HCT116 (cell line): ENCODE data around the gene RGSL1. TPM values are rescaled to one million over a fixed set of nuclear protein-coding genes. Genes with fewer than 3 reads are reported as not detected.

Experiments used
- ATAC-seq: fragments of 200-7000 bp; cut with Tn5 transposase; 2 replicates; pipeline ENCODE4 v1.9.1; 2020; ENCODE audit warnings: mild to moderate bottlenecking, moderate library complexity
- BruUV-seq: library from RNA; stranded (reverse); fragments of 400-500 nt; replicated peaks from 2 replicates; lab custom pipeline; 2021; lab: Mats Ljungman, UMichigan
- CTCF ChIA-PET: fragments of 300-600 bp; sonication (Branson Sonifier 250); formaldehyde crosslinking; loops from one replicate; lab custom pipeline; 2021; ENCODE audit warnings: antibody characterized with exemption; lab: Charles Lee
- POLR2A ChIA-PET: fragments of 300-600, 350-600 bp; sonication (Branson Sonifier 250); formaldehyde crosslinking; loops from one replicate; lab custom pipeline; 2021; ENCODE audit warnings: antibody characterized with exemption; lab: Charles Lee
- RAD21 ChIA-PET, 2 experiments: fragments of 300-600 bp; sonication (Branson Sonifier 250); formaldehyde crosslinking; loops; one replicate each; lab custom pipeline; 2023; ENCODE audit warnings: low total read pairs in 2 of 2; ENCODE audit not compliant: uncharacterized antibody in 2 of 2, unreplicated experiment in 2 of 2, low non-redundant PET in 1 of 2; lab: Charles Lee
- DNase-seq: peaks from one replicate; pipeline ENCODE4 v3.0.0-alpha.2; 2010; ENCODE audit warnings: low read depth, low spot score
- H2AFZ ChIP-seq: fragments of 200-600 bp; shearing (Covaris generic), sonication (generic); 2 replicates; pipeline ENCODE4 v1.6.1; 2017; ENCODE audit warnings: low read depth, mixed run types, mixed read lengths, antibody characterized with exemption, low read length; ENCODE audit not compliant: poor library complexity, severe bottlenecking
- H3K27ac ChIP-seq: 2 replicates; pipeline ENCODE4 v1.5.1; 2012; ENCODE audit warnings: low read depth, low read length
- H3K27me3 ChIP-seq: fragments of 200-600 bp; sonication (generic); 2 replicates; pipeline ENCODE4 v1.6.1; 2016; ENCODE audit warnings: mixed run types, low read length, mixed read lengths; ENCODE audit not compliant: insufficient read depth
- H3K36me3 ChIP-seq, 2 experiments: fragments of 200-500 bp in 1 of 2; fragments of 200-600 bp in 1 of 2; sonication (Bioruptor generic) in 1 of 2; sonication (generic) in 1 of 2; 2 replicates each; pipeline versions ENCODE4 v1.5.1 to v1.6.1; 2014 to 2016; ENCODE audit warnings: low read length in 2 of 2, inconsistent platforms in 1 of 2, mixed read lengths in 1 of 2, mixed run types in 1 of 2; ENCODE audit not compliant: insufficient read depth in 2 of 2, control insufficient read depth in 1 of 2
- H3K4me1 ChIP-seq, 2 experiments: fragments of 200-600 bp in 1 of 2; sonication (generic) in 1 of 2; 2 replicates each; pipeline versions ENCODE4 v1.5.1 to v1.6.1; 2012 to 2017; ENCODE audit warnings: low read length in 2 of 2, inconsistent platforms in 1 of 2, mild to moderate bottlenecking in 1 of 2, mixed read lengths in 1 of 2, mixed run types in 1 of 2, moderate library complexity in 1 of 2; ENCODE audit not compliant: insufficient read depth in 2 of 2, control insufficient read depth in 1 of 2
- H3K4me2 ChIP-seq: fragments of 200-600 bp; sonication (generic); 2 replicates; pipeline ENCODE4 v1.6.1; 2017; ENCODE audit warnings: mixed run types, low read length, mixed read lengths
- H3K4me3 ChIP-seq, 2 experiments: fragments of 200-600 bp in 1 of 2; sonication (generic) in 1 of 2; replicated peaks in 1 of 2; 2 replicates each; pipeline ENCODE4 v1.5.1; 2011 to 2016; ENCODE audit warnings: low read length in 2 of 2, control low read depth in 1 of 2, low read depth in 1 of 2, mild to moderate bottlenecking in 1 of 2, mixed read lengths in 1 of 2, mixed run types in 1 of 2
- H3K79me2 ChIP-seq: fragments of 200-600 bp; sonication (generic); 2 replicates; pipeline ENCODE4 v1.6.1; 2017; ENCODE audit warnings: mild to moderate bottlenecking, mixed run types, low read length, moderate library complexity, mixed read lengths; ENCODE audit not compliant: insufficient read depth
- H3K9ac ChIP-seq: fragments of 200-600 bp; sonication (generic); 2 replicates; pipeline ENCODE4 v1.6.1; 2016; ENCODE audit warnings: low read length, mixed read lengths
- H3K9me2 ChIP-seq: fragments of 200-600 bp; sonication (generic), shearing (Covaris generic); 2 replicates; pipeline ENCODE4 v1.6.1; 2017; ENCODE audit warnings: mixed run types, mild to moderate bottlenecking, moderate library complexity; ENCODE audit not compliant: insufficient read depth
- H3K9me3 ChIP-seq, 2 experiments: fragments of 200-500 bp in 1 of 2; fragments of 200-600 bp in 1 of 2; sonication (Bioruptor generic) in 1 of 2; sonication (generic) in 1 of 2; 2 replicates each; pipeline ENCODE4 v1.6.1; 2014 to 2017; ENCODE audit warnings: low read length in 2 of 2, mixed read lengths in 2 of 2, inconsistent platforms in 1 of 2, low read depth in 1 of 2, mild to moderate bottlenecking in 1 of 2, mixed run types in 1 of 2, moderate library complexity in 1 of 2; ENCODE audit not compliant: control insufficient read depth in 1 of 2, insufficient read depth in 1 of 2
- H4K20me1 ChIP-seq: fragments of 200-600 bp; sonication (generic), shearing (Covaris generic); 2 replicates; pipeline ENCODE4 v1.6.1; 2017; ENCODE audit warnings: mixed run types, mild to moderate bottlenecking, moderate library complexity; ENCODE audit not compliant: insufficient read depth
- CBX3 ChIP-seq: IDR thresholded peaks from 2 replicates; pipeline ENCODE4 v1.6.1; 2012; ENCODE audit warnings: low read depth
- CEBPB ChIP-seq: IDR thresholded peaks from 2 replicates; pipeline ENCODE4 v1.6.1; 2012; ENCODE audit warnings: low read depth
- EGR1 ChIP-seq: IDR thresholded peaks from 2 replicates; pipeline ENCODE4 v1.6.1; 2012; ENCODE audit warnings: low read depth
- EZH2 ChIP-seq: fragments of 200-600 bp; sonication (generic); IDR thresholded peaks from 2 replicates; pipeline ENCODE4 v1.6.1; 2017; ENCODE audit warnings: antibody characterized with exemption, mixed run types
- JUND ChIP-seq: IDR thresholded peaks from 2 replicates; pipeline ENCODE4 v1.6.1; 2012
- POLR2A ChIP-seq: IDR thresholded peaks from 2 replicates; pipeline ENCODE4 v1.7.0; 2011; ENCODE audit warnings: borderline replicate concordance; ENCODE audit not compliant: insufficient read depth, insufficient read length; ENCODE audit errors: extremely low read depth
- RAD21 ChIP-seq: IDR thresholded peaks from 2 replicates; pipeline ENCODE4 v1.6.1; 2012; ENCODE audit warnings: low read depth, mild to moderate bottlenecking
- SRF ChIP-seq: IDR thresholded peaks from 2 replicates; pipeline ENCODE4 v1.6.1; 2012; ENCODE audit warnings: low read depth
- ZFX ChIP-seq: fragments of 450-650 bp; IDR thresholded peaks from 2 replicates; pipeline ENCODE4 v1.6.1; 2017
- ZNF274 ChIP-seq: fragments of 200-500 bp; sonication (Bioruptor generic); IDR thresholded peaks from 2 replicates; pipeline ENCODE4 v1.6.1; 2014; ENCODE audit warnings: mild to moderate bottlenecking, low read depth, low read length, inconsistent platforms
- intact Hi-C: fragments of 100-400 bp; cut with micrococcal nuclease; formaldehyde crosslinking; loops from 2 replicates; pipeline ENCODE4 v1.10.0; 2022
- total RNA-seq: library from RNA; stranded (reverse); gene quantifications from one replicate; pipeline ENCODE4 v1.2.1, GENCODE V29; 2021; ENCODE audit not compliant: unreplicated experiment
- TF ChIP-seq, protein P1 (sequence below), 3 experiments: fragments of 200-600 bp in 1 of 3; sonication (generic) in 1 of 3; IDR thresholded peaks in 2 of 3; conservative IDR thresholded peaks in 1 of 3; 2 replicates each; pipeline ENCODE4 v1.5.1; 2012 to 2017; ENCODE audit warnings: low read depth in 2 of 3, low read length in 2 of 3, antibody characterized with exemption in 1 of 3, borderline replicate concordance in 1 of 3, control low read depth in 1 of 3, mild to moderate bottlenecking in 1 of 3, mixed read lengths in 1 of 3, mixed run types in 1 of 3, moderate library complexity in 1 of 3; ENCODE audit not compliant: insufficient read depth in 1 of 3
- TF ChIP-seq, protein P2 (sequence below): IDR thresholded peaks from 2 replicates; pipeline ENCODE4 v1.6.1; 2012
- TF ChIP-seq, protein P3 (sequence below): IDR thresholded peaks from 2 replicates; pipeline ENCODE4 v1.6.1; 2012

The RGSL1 gene
- total RNA-seq, 1 experiment from 2014 or later = not detected

DNA sequence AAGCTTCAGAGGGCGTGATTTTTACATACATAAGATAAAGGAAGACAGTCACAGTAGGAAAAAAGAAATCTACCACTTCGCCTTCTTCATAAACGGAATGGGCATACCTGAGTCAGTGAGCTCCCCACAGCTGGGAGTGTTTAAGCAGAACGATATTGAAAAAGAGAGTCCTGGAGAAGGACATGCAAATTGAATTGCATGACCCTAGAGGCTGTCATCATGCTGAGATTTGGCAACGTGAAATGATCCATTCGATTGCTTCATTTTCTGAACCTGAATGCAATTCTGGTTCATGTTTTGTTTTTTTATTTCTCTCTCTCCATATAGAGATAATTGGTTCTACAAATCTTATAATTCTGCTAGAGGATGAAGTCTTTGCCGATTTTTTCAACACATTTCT lies 3.7 kb downstream of the RGSL1 start:
- no peaks in the 10 kb centered on the region for H3K79me2 ChIP-seq
- CTCF ChIA-PET = no interaction called here
- no peak overlapping the region for H3K9ac ChIP-seq
- H3K36me3 ChIP-seq = no peaks in the 10 kb centered on the region
- H3K27ac ChIP-seq = no peak overlapping the region
- RAD21 ChIA-PET = no interaction called here
- BruUV-seq = no TSS peak
- POLR2A ChIA-PET = no interaction called here
- no peaks in the 10 kb centered on the region for H3K9me3 ChIP-seq
- H3K9me2 ChIP-seq = no peaks in the 10 kb centered on the region
- H3K27me3 ChIP-seq = no peaks in the 10 kb centered on the region
- no peak overlapping the region for H3K4me2 ChIP-seq
- DNase-seq = no peak
- no peak overlapping the region for H2AFZ ChIP-seq
- TF ChIP-seq EZH2 (no peak), SRF (no peak), CBX3 (no peak), JUND (no peak), ZFX (no peak), POLR2A (no peak), RAD21 (no peak), ZNF274 (no peak), EGR1 (no peak), CEBPB (no peak)
- TF ChIP-seq, protein P1, sequence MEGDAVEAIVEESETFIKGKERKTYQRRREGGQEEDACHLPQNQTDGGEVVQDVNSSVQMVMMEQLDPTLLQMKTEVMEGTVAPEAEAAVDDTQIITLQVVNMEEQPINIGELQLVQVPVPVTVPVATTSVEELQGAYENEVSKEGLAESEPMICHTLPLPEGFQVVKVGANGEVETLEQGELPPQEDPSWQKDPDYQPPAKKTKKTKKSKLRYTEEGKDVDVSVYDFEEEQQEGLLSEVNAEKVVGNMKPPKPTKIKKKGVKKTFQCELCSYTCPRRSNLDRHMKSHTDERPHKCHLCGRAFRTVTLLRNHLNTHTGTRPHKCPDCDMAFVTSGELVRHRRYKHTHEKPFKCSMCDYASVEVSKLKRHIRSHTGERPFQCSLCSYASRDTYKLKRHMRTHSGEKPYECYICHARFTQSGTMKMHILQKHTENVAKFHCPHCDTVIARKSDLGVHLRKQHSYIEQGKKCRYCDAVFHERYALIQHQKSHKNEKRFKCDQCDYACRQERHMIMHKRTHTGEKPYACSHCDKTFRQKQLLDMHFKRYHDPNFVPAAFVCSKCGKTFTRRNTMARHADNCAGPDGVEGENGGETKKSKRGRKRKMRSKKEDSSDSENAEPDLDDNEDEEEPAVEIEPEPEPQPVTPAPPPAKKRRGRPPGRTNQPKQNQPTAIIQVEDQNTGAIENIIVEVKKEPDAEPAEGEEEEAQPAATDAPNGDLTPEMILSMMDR (IDR thresholded peaks at IDR 0.05 in 2 of 3, conservative IDR thresholded peaks at IDR 0.05 in 1 of 3; ENCODE audit: borderline replicate concordance in 1 of 3, insufficient read depth in 1 of 3, low read depth in 2 of 3, low read length in 2 of 3) = no peak
- TF ChIP-seq, protein P2, sequence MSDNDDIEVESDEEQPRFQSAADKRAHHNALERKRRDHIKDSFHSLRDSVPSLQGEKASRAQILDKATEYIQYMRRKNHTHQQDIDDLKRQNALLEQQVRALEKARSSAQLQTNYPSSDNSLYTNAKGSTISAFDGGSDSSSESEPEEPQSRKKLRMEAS = no peak
- TF ChIP-seq, protein P3, sequence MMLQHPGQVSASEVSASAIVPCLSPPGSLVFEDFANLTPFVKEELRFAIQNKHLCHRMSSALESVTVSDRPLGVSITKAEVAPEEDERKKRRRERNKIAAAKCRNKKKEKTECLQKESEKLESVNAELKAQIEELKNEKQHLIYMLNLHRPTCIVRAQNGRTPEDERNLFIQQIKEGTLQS = no peak
- intact Hi-C loops = no loop called here
- H3K4me3 ChIP-seq = no peak overlapping the region
- no peaks in the 10 kb centered on the region for H3K4me1 ChIP-seq
- H4K20me1 ChIP-seq = no peaks in the 10 kb centered on the region
- no peak for ATAC-seq
